OCI-LY3 (cell line): ENCODE measurements around the gene ADARB1.
A peak's percentile ranks its signal among the peaks of the same experiment; 100 is the strongest.

Source experiments
- H2AFZ ChIP-seq: fragments of 200-600, 300-600 bp; shearing (Covaris generic); 2 replicates; pipeline ENCODE4 v1.6.0; 2014; ENCODE audit warnings: antibody characterized with exemption, low read depth, low read length
- H3K27ac ChIP-seq: fragments of 200-600, 300-600 bp; sonication (generic); 2 replicates; pipeline ENCODE4 v1.5.1; 2014; ENCODE audit warnings: mild to moderate bottlenecking, low read length, moderate library complexity, mixed read lengths
- H3K27me3 ChIP-seq: fragments of 200-600, 300-600 bp; sonication (generic); 2 replicates; pipeline ENCODE4 v1.6.1; 2014; ENCODE audit warnings: low read depth, low read length, mixed read lengths
- H3K36me3 ChIP-seq: fragments of 200-600, 300-600 bp; sonication (generic); replicated peaks from 2 replicates; pipeline ENCODE3; 2014; ENCODE audit warnings: low read depth, low read length, mixed read lengths
- H3K4me1 ChIP-seq: fragments of 300-600, 200-600 bp; sonication (generic); 2 replicates; pipeline ENCODE4 v1.6.1; 2014; ENCODE audit warnings: low read length, mixed read lengths
- H3K4me2 ChIP-seq: fragments of 200-600, 300-600 bp; sonication (generic); 2 replicates; pipeline ENCODE4 v1.6.1; 2014; ENCODE audit warnings: low read length, mixed read lengths
- H3K4me3 ChIP-seq: fragments of 300-600, 200-600 bp; sonication (generic); 2 replicates; pipeline ENCODE4 v1.5.1; 2014; ENCODE audit warnings: antibody characterized with exemption, mild to moderate bottlenecking, low read length, moderate library complexity
- H3K79me2 ChIP-seq: fragments of 300-600, 200-600 bp; shearing (Covaris generic); 2 replicates; pipeline ENCODE4 v1.6.1; 2014; ENCODE audit warnings: mild to moderate bottlenecking, low read length, mixed read lengths
- H3K9ac ChIP-seq: fragments of 300-600, 200-600 bp; shearing (Covaris generic); 2 replicates; pipeline ENCODE4 v1.6.0; 2014; ENCODE audit warnings: mild to moderate bottlenecking, low read length, moderate library complexity
- H3K9me3 ChIP-seq: fragments of 200-600, 300-600 bp; shearing (Covaris generic); 2 replicates; pipeline ENCODE4 v1.6.1; 2014; ENCODE audit warnings: low read length, mixed read lengths; ENCODE audit not compliant: insufficient read depth
- H4K20me1 ChIP-seq: fragments of 200-600, 300-600 bp; sonication (generic); 2 replicates; pipeline ENCODE4 v1.6.1; 2016; ENCODE audit warnings: low read length, mixed read lengths; ENCODE audit not compliant: insufficient read depth
- CTCF ChIP-seq: fragments of 200-600, 300-600 bp; sonication (generic); IDR thresholded peaks from 2 replicates; pipeline ENCODE4 v1.5.1; 2014; ENCODE audit warnings: antibody characterized with exemption, low read length, low read depth
- EZH2phosphoT487 ChIP-seq: fragments of 200-600 bp; shearing (Covaris generic); IDR thresholded peaks from 2 replicates; pipeline ENCODE4 v1.6.1; 2018; ENCODE audit warnings: antibody characterized with exemption, mixed run types, low read depth

ADARB1 gene

GRCh38 chr21:45073301-45074047 is 906 bp upstream of the ADARB1 start:
- H4K20me1 ChIP-seq = no peaks in the 10 kb centered on the region
- no peaks in the 10 kb centered on the region for H3K9me3 ChIP-seq
- peak overlapping the region; percentile 72 for H3K4me2 ChIP-seq
- H3K27me3 ChIP-seq = no peaks in the 10 kb centered on the region
- peaks cover 15% of the 10 kb centered on the region for H3K4me1 ChIP-seq
- peak overlapping the region; percentile 82 for H3K4me3 ChIP-seq
- no peak overlapping the region for H3K27ac ChIP-seq
- no peaks in the 10 kb centered on the region for H3K36me3 ChIP-seq
- H3K79me2 ChIP-seq = no peaks in the 10 kb centered on the region
- no peak for TF ChIP-seq CTCF
- no peak for TF ChIP-seq EZH2phosphoT487
- 0 out of 2 replicates have a peak overlapping the region, but pooled peaks have one; percentile 17 for H3K9ac ChIP-seq
- no peak overlapping the region for H2AFZ ChIP-seq

- Histone ChIP-seq H4K20me1 (no peaks in the 10 kb centered on the region), H2AFZ (0 out of 2 replicates have a peak overlapping the region, but pooled peaks have one; percentile 46), H3K9me3 (no peaks in the 10 kb centered on the region), H3K4me2 (peak overlapping the region; percentile 80), H3K27ac (no peak overlapping the region), H3K4me3 (peak overlapping the region; percentile 80), H3K36me3 (no peaks in the 10 kb centered on the region), H3K79me2 (no peaks in the 10 kb centered on the region), H3K9ac (peak overlapping the region; percentile 41; the same call in 1 of the 2 replicates), H3K27me3 (no peaks in the 10 kb centered on the region), H3K4me1 (peaks cover 15% of the 10 kb centered on the region)
- TF ChIP-seq EZH2phosphoT487 = no peak
- no peak for TF ChIP-seq CTCF
These were observed 627 bp downstream of the ADARB1 start for GRCh38 chr21:45074818-45075595.

GRCh38 chr21:45075596-45076244 is 1.3 kb downstream of the ADARB1 start:
- H2AFZ ChIP-seq = no peak overlapping the region
- H3K9me3 ChIP-seq = no peaks in the 10 kb centered on the region
- TF ChIP-seq EZH2phosphoT487 (no peak), CTCF (no peak)
- no peak overlapping the region; the same call in 1 of the 2 replicates for H3K4me3 ChIP-seq
- no peak overlapping the region for H3K9ac ChIP-seq
- H4K20me1 ChIP-seq = no peaks in the 10 kb centered on the region
- H3K79me2 ChIP-seq = no peaks in the 10 kb centered on the region
- no peaks in the 10 kb centered on the region for H3K36me3 ChIP-seq
- H3K4me2 ChIP-seq = 0 out of 2 replicates have a peak overlapping the region, but pooled peaks have one; percentile 80
- peaks cover 15% of the 10 kb centered on the region for H3K4me1 ChIP-seq
- no peaks in the 10 kb centered on the region for H3K27me3 ChIP-seq
- no peak overlapping the region for H3K27ac ChIP-seq
